ENCODE data around the gene PSEN2.

Gene PSEN2

DNA sequence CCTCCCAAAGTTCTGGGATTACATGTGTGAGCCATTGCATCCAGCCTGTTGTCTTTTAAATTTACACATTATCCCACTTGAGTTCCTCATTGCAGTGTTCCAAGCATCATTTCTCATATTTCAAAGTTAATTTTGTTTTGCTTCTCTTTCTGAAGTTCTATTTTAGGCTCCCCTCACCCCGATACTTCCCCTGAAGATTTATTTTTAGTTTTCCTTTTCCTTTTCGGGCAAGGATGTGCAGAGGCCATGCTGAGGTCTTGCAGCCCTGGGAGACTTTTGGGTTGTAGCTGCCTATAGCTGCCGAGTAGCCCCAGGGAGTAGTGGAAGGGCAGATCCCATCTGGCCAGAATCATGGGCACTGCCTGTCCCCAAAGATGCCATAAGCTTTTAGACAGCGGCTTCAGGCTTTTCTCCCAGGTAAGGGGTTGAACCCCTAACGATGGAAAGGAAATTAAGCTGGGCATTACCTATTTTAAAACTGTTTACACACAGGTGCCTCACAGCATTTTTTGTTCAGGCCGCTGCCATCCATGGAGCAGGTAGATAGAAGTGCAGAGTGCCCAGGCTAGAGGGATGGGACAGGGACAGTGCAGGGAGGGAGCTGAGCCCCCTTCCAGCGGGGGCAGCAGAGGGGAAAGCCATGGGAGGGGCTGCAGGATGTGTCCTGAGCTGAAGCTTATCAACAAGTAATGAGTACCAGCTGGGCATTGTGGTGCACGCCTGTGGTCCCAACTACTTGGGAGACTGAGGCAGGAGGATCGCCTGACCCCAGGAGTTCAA, 15.9 kb downstream of the PSEN2 start:
- DNase-seq (ENCODE audit: low read depth in 2 of 2): no peak

DNA sequence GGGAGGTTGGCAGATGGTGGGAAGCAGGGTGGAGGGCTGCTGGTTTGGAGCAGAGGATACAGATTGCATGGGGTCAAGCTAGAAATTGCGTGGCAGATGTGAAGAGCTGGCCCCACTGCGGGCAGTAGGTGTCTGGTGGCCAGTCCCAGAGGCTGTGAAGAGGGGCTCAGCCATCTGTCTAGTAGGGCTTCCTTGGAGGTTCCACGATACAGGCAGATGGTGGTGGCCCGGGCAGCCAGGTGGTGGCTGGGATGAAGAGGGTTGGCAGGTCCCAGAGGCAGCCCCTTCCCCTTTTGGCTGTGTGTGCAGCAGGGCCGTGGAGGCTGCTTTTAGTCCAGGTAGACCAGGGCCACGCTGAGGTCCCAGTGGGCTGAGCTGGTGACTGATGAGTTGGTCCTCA, 16.6 kb downstream of the PSEN2 start:
- DNase-seq (ENCODE audit: low read depth in 2 of 2): no peak

- no peak for DNase-seq (ENCODE audit: low read depth in 2 of 2)
These were observed 17.6 kb downstream of the PSEN2 start for GRCh38 chr1:226888021-226888420.

GRCh38 chr1:226888816-226889215, 18.4 kb downstream of the PSEN2 start:
- DNase-seq (ENCODE audit: low read depth in 2 of 2): no peak

DNA sequence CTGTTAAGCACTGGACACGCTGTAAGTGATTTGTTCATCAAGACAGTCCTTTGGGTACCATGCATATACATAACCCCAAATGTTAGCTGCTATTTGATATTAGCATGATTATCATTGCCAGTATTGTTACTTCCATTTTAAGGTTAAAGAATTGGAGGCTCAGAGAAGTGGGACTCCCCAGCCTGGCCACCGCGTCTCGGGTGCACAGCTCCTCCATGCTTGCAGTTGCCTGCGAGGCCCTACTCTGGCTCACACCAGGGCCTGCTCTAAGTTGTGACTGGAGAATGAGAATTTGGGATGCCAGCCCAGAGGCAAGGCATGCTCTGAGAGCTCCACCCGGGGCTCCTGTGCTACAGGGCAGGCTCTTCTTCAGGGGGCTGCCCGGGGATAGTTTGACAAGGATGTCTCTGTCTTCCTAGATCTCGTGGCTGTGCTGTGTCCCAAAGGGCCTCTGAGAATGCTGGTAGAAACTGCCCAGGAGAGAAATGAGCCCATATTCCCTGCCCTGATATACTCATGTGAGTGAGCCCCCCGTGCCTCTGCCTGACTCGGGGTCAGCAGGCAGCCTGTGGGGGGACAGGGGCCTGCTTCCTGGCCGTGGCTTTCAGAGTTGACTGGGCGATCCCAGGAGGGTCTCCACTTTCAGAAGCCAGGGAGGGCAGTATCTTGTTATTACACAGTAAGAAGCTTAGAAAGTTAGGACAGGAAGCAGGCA, 19.4 kb downstream of the PSEN2 start:
- DNase-seq (ENCODE audit: low read depth in 2 of 2): no peak

GRCh38 chr1:226890331-226891108, 20.1 kb downstream of the PSEN2 start:
- no peak for DNase-seq (ENCODE audit: low read depth in 2 of 2)

DNA sequence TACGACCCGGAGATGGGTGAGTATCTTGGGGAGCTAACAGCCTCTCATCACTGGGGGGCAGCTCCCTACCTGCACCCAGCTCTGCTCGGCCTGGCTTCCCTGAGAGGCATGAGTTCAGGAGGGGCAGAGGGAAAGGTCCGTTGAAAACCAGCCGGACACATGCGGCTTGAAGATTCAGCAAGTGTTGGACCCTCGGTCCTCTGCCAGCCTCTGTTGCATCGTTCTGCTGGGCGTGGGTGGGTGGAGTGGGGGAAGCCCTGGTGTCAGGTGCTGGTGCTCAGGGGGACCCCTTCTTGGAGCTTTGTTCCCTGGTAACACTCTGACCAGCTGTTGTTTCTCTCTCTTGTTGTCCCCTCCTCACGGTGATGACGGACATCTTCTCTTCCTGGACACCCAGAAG, 20.9 kb downstream of the PSEN2 start:
- DNase-seq (ENCODE audit: low read depth in 2 of 2): no peak

GRCh38 chr1:226891846-226892523, 21.6 kb downstream of the PSEN2 start:
- no peak for DNase-seq (ENCODE audit: low read depth in 2 of 2)

DNA sequence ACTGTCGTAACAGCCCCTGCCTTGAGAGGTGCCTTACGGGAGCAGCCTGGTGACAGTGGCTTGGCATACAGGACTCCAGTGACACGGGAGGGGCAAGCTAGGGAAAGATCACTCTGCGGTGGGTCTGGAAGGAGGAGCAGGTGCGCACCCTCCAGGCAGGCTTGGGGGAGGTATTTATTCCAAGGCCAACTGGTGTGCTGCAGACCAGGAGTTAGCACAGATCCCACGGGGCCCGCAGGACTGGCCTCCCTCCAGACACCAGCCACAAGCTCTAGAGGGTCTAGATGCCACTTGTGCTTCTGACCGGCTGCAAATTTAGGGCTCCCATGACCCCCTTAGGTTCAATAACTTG, 22.1 kb downstream of the PSEN2 start:
- no peak for DNase-seq (ENCODE audit: low read depth in 2 of 2)

GRCh38 chr1:226893936-226894335, 23.5 kb downstream of the PSEN2 start:
- no peak for DNase-seq (ENCODE audit: low read depth in 2 of 2)

GRCh38 chr1:226894826-226895225, 24.4 kb downstream of the PSEN2 start:
- DNase-seq (ENCODE audit: low read depth in 2 of 2): no peak

- no peak for DNase-seq (ENCODE audit: low read depth in 2 of 2)
These were observed 25.2 kb downstream of the PSEN2 start for GRCh38 chr1:226895644-226896043.

DNA sequence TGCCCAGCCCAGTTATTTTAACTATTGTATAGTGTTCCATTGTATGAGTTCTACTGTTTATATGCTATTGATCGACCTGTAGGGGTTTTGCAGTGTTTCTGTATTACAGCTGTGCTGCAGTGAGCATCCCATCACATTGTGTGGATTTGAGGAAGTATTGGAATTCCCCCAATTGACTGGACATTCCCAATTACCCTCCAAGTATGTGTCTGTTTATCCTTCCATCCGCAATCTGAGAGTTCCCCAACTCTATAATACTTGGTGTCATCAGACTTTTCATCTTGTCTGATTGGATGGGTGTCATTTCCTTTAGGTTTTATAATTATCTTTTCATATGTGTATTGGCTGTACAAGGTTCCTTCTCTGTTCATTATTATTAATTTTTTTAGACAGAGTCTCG, 27.8 kb downstream of the PSEN2 start:
- DNase-seq (ENCODE audit: low read depth in 2 of 2): no peak

DNA sequence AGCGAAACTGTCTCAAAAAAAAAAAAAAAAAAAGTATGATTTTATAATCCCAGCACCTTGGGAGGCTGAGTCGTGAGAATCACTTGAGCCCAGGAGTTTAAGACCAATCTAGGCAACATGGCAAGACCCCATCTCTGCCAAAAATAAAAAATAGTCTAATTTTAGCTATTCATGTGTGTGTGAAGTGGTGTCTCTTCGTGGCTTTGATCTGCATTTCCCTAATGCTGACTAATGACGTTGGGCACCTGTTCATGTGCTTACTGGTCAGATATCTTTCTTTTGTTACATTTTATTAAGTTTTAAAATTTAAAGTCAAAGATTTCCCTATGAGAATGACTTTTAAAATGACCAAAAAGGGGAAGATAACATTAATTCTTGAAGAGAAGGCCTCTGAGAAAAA, 31.0 kb downstream of the PSEN2 start:
- DNase-seq (ENCODE audit: low read depth in 2 of 2): no peak

DNA sequence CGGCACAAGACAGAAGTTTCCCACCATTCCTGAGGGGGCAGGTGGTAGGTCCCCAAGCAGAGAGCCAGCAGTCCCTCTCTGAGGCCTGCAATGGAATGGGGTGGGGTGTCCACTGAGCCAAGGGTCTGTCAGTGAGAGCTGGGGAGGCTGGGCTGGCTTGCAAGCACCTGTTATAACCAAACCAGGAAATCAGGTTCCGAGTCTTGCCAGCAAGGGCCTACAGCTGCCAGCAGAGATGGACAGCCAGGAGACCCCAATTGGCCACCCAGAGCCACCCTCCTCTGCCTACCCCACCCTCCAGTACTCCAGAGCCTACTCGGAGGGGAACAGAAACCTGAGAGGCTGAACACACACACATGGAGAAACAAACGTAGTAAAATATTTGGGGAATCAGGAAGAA, 32.2 kb downstream of the PSEN2 start:
- DNase-seq (ENCODE audit: low read depth in 2 of 2): no peak

- peak; percentile 60 to 62 for DNase-seq (ENCODE audit: low read depth in 2 of 2)
These were observed 33.7 kb downstream of the PSEN2 start for GRCh38 chr1:226903819-226904716.

DNA sequence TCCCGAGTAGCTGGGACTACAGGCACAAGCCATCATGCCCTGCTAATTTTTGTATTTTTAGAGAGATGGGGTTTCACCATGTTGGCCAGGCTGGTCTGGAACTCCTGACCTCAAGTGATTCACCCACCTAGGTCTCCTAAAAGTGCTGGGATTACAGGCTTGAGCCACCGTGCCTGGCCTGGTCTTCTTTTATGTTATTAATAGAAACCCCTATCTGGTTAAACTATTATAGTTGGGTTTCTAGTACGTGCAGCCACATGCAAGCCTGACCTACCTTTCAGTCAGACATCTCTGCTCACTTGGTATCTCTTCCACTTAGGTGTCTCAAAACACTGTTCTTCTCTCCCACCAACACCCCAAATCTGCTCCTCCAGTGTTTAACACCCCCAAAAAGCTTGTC, 34.4 kb downstream of the PSEN2 start:
- DNase-seq (ENCODE audit: low read depth in 2 of 2): no peak

GRCh38 chr1:226908419-226908818, 38.0 kb downstream of the PSEN2 start:
- no peak for DNase-seq (ENCODE audit: low read depth in 2 of 2)

DNA sequence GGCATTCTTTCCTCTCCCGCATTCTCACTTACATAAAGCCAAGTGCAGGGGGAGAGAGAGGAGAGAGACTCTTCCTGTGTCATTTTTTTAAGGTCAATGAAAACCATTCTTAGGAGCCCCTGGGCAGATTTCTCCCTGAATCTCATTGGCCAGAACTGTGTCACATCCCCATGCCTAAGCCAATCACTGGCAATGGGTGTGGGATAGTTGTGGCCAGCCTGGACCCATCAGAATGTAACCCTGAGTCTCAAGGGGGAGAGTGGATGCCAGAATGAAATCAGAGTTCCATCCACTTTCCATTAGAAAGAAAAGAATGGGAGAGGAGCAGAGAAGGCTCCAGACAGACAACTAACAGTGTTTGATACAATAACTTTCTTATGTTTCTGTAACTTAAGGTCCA, 38.5 kb downstream of the PSEN2 start:
- no peak for DNase-seq (ENCODE audit: low read depth in 2 of 2)

DNA sequence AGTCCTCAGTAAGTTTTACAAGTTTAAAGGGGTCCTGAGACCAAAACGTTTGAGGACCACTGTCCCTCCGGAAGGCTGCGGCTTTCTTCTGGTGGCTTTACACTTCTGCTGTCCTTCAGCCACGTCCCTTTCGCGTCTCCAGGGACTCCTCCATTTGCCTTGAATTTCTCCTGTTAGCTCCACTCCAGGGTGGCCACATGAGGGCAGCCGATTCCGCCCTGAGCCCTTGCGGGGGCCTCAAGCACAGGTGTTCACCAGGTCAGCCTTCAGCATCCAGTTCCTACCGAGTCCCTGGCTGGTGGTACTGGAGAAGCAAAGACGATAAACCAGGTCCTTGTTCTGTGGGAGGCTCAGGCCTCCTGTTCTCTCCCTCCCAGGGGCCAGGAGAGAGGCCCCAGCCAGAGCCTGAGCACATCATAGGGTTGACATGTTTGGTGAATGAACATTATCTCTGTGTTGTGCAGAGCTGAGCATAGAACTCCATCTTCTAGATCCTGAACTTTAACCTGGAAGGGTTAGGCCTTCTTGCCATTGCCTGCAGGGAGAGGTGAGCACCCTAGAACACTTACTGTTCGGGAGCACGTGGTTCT, 42.3 kb downstream of the PSEN2 start:
- DNase-seq (ENCODE audit: low read depth in 2 of 2): no peak

GRCh38 chr1:226915672-226915995, 45.2 kb downstream of the PSEN2 start:
- DNase-seq (ENCODE audit: low read depth in 2 of 2): no peak

All from fibroblast of skin of left quadriceps (primary cell).